ENCODE results near the gene RPS6KA5. TPM values are rescaled to one million over a fixed set of nuclear protein-coding genes. Genes with fewer than 3 reads are reported as not detected.

RPS6KA5 gene
- total RNA-seq, 1 experiment from 2014 or later: 2.6 TPM

GRCh38 chr14:90815572-90815821 lies 244.9 kb downstream of the RPS6KA5 start:
- TF ChIP-seq CTCF (IDR thresholded peaks at IDR 0.05): no peak
- no peak for TF ChIP-seq REST (IDR thresholded peaks at IDR 0.05; ENCODE audit: insufficient read depth in 1 of 2, low read depth in 2 of 2, low read length in 1 of 2)
- TF ChIP-seq POLR2AphosphoS5 (IDR thresholded peaks at IDR 0.05; ENCODE audit: low read depth, low read length): no peak
- TF ChIP-seq SIN3A (IDR thresholded peaks at IDR 0.05; ENCODE audit: borderline replicate concordance, insufficient read depth, low read depth, low read length): no peak
- no peak for TF ChIP-seq TCF7L2 (IDR thresholded peaks at IDR 0.05; ENCODE audit: low read depth, low read length)
- ATAC-seq: no peak
- Histone ChIP-seq H3K27ac (ENCODE audit: low read length) (peak overlapping the region; percentile 20; the same call in 1 of the 2 replicates), H3K4me1 (ENCODE audit: control insufficient read depth, insufficient read depth, low read length) (no peaks in the 10 kb centered on the region; the same call in 1 of the 2 replicates), H3K9me3 (ENCODE audit: control insufficient read depth, insufficient read depth, low read depth, low read length) (no peaks in the 10 kb centered on the region), H3K27me3 (ENCODE audit: control insufficient read depth, insufficient read depth, low read length) (no peaks in the 10 kb centered on the region), H3K36me3 (ENCODE audit: control insufficient read depth, insufficient read depth, low read length) (no peaks in the 10 kb centered on the region; the same call in 1 of the 2 replicates), H3K4me3 (ENCODE audit: low read depth in 2 of 2, low read length in 2 of 2) (peak overlapping the region; percentile 54 to 59)
- no peak for DNase-seq (ENCODE audit: low read depth, low spot score)
- POLR2A ChIA-PET: no interaction called here
- intact Hi-C loops (cut with micrococcal nuclease; ENCODE audit: unreplicated experiment): no loop called here
- CTCF ChIA-PET: no interaction called here
- in situ Hi-C loops (cut with HindIII; ENCODE audit: low pct_unique_long_range_greater_than_20kb, low sequenced_read_pairs): no loop called here
- BruUV-seq (replicated peaks): no TSS peak

- BruUV-seq (replicated peaks): no TSS peak
- ATAC-seq (no peak), DNase-seq (ENCODE audit: low read depth, low spot score) (no peak)
- ChIA-PET POLR2A (no interaction called here), CTCF (no interaction called here)
- in situ Hi-C loops (cut with HindIII; ENCODE audit: low pct_unique_long_range_greater_than_20kb, low sequenced_read_pairs): no loop called here
- Histone ChIP-seq H3K4me3 (ENCODE audit: low read depth in 2 of 2, low read length in 2 of 2) (peak overlapping the region; percentile 54 to 59), H3K27me3 (ENCODE audit: control insufficient read depth, insufficient read depth, low read length) (no peaks in the 10 kb centered on the region), H3K9me3 (ENCODE audit: control insufficient read depth, insufficient read depth, low read depth, low read length) (no peaks in the 10 kb centered on the region), H3K27ac (ENCODE audit: low read length) (no peak overlapping the region; the same call in 1 of the 2 replicates), H3K36me3 (ENCODE audit: control insufficient read depth, insufficient read depth, low read length) (no peaks in the 10 kb centered on the region; the same call in 1 of the 2 replicates), H3K4me1 (ENCODE audit: control insufficient read depth, insufficient read depth, low read length) (no peaks in the 10 kb centered on the region; the same call in 1 of the 2 replicates)
- intact Hi-C loops (cut with micrococcal nuclease; ENCODE audit: unreplicated experiment): no loop called here
- TF ChIP-seq SIN3A (IDR thresholded peaks at IDR 0.05; ENCODE audit: borderline replicate concordance, insufficient read depth, low read depth, low read length) (no peak), TCF7L2 (IDR thresholded peaks at IDR 0.05; ENCODE audit: low read depth, low read length) (no peak), CTCF (IDR thresholded peaks at IDR 0.05) (no peak), POLR2AphosphoS5 (IDR thresholded peaks at IDR 0.05; ENCODE audit: low read depth, low read length) (no peak), REST (IDR thresholded peaks at IDR 0.05; ENCODE audit: insufficient read depth in 1 of 2, low read depth in 2 of 2, low read length in 1 of 2) (no peak)
Measured at GRCh38 chr14:90814806-90815571, 245.5 kb downstream of the RPS6KA5 start.
